Lower leg skin (tissue), 4 donors: ENCODE measurements around the gene C16orf78. TPM values are rescaled to one million over a fixed set of nuclear protein-coding genes. Genes with fewer than 3 reads are reported as not detected.

Source experiments
- DNase-seq, 2 donors: peaks; one replicate each; pipeline ENCODE4 v3.0.0-alpha.2; 2019; ENCODE audit warnings: low spot score in 2 of 2
- H3K4me3 ChIP-seq: fragments of 200-600 bp; sonication (generic); 2 replicates; pipeline ENCODE4 v1.5.1; 2017; ENCODE audit warnings: mild to moderate bottlenecking, low read depth; ENCODE audit not compliant: poor library complexity, severe bottlenecking
- CTCF ChIP-seq, 3 donors: fragments of 450-650 bp; IDR thresholded peaks; one replicate each; pipeline ENCODE4 v1.5.1; 2016; ENCODE audit warnings: antibody characterized with exemption in 3 of 3, mild to moderate bottlenecking in 3 of 3, moderate library complexity in 2 of 3
- POLR2A ChIP-seq, 2 donors: fragments of 450-650 bp; IDR thresholded peaks; one replicate each; pipeline ENCODE4 v1.6.1; 2016 to 2017; ENCODE audit warnings: antibody characterized with exemption in 2 of 2, mild to moderate bottlenecking in 1 of 2, moderate library complexity in 1 of 2
- WGBS, 2 donors: methylation state at CpG; one replicate each; pipeline ENCODE4 v1.1.5; 2018; 5-methylcytosine and 5-hydroxymethylcytosine counted together
- intact Hi-C: fragments of 100-400 bp; cut with DNase I; formaldehyde crosslinking; loops from one replicate; pipeline ENCODE4 v1.15.0; 2023; ENCODE audit warnings: low total_unique reads
- total RNA-seq, 4 donors: library from RNA; depleted of rRNA; stranded (reverse); fragments of >200 nt; gene quantifications; one replicate each; pipeline ENCODE4 v1.1.0, GENCODE V29; 2016

Gene C16orf78
- total RNA-seq, 4 donors from 2014 or later = not detected

- intact Hi-C loops = no loop called here
- peak in 1 of 2 donors; percentile 32 for DNase-seq
- 57 to 59% methylated on average over 10 of the region's 10 CpGs for WGBS, 2 donors
Observed at GRCh38 chr16:49338611-49339265, 34.9 kb upstream of the C16orf78 start.

GRCh38 chr16:49340466-49340865, 33.1 kb upstream of the C16orf78 start:
- intact Hi-C loops = no loop called here
- WGBS, 2 donors = 70 to 77% methylated on average over 9 of the region's 9 CpGs
- no peak for TF ChIP-seq POLR2A (IDR thresholded peaks at IDR 0.05)
- no peak for TF ChIP-seq CTCF (IDR thresholded peaks at IDR 0.05)
- no peak overlapping the region for H3K4me3 ChIP-seq
- peak in 1 of 2 donors; percentile 57 for DNase-seq

More at GRCh38 chr16:49338611-49339265, 34.9 kb upstream of the C16orf78 start:
- TF ChIP-seq POLR2A (IDR thresholded peaks at IDR 0.05) (no peak), CTCF (IDR thresholded peaks at IDR 0.05) (no peak)
- H3K4me3 ChIP-seq = no peak overlapping the region

- TF ChIP-seq CTCF (IDR thresholded peaks at IDR 0.05) = no peak
- no peak for TF ChIP-seq POLR2A (IDR thresholded peaks at IDR 0.05)
- intact Hi-C loops = no loop called here
- peak in 1 of 2 donors; percentile 67 for DNase-seq
- WGBS, 2 donors = 69 to 79% methylated on average over 4 of the region's 4 CpGs
- no peak overlapping the region for H3K4me3 ChIP-seq
Observed at GRCh38 chr16:49341706-49342105, 31.9 kb upstream of the C16orf78 start.

- no peak overlapping the region for H3K4me3 ChIP-seq
- peak in 1 of 2 donors; percentile 76 for DNase-seq
- no peak for TF ChIP-seq CTCF (IDR thresholded peaks at IDR 0.05)
- TF ChIP-seq POLR2A (IDR thresholded peaks at IDR 0.05) = no peak
- intact Hi-C loops = no loop called here
- 51 to 63% methylated on average over 8 of the region's 8 CpGs for WGBS, 2 donors
Observed at GRCh38 chr16:49342336-49343265, 31.0 kb upstream of the C16orf78 start.

GRCh38 chr16:49343291-49343690, 30.3 kb upstream of the C16orf78 start:
- TF ChIP-seq CTCF (IDR thresholded peaks at IDR 0.05) (no peak), POLR2A (IDR thresholded peaks at IDR 0.05) (no peak)
- intact Hi-C loops = no loop called here
- WGBS, 2 donors = 61 to 69% methylated on average over 4 of the region's 4 CpGs
- peak in 1 of 2 donors; percentile 4 for DNase-seq
- no peak overlapping the region for H3K4me3 ChIP-seq
